ENCODE results near the gene PIAS4.

PIAS4 gene

GRCh38 chr19:4075373-4075772 lies 67.8 kb downstream of the PIAS4 start:
- POLR2A ChIA-PET (ENCODE audit: low non-redundant PET): no interaction called here
- TF ChIP-seq, protein P1, sequence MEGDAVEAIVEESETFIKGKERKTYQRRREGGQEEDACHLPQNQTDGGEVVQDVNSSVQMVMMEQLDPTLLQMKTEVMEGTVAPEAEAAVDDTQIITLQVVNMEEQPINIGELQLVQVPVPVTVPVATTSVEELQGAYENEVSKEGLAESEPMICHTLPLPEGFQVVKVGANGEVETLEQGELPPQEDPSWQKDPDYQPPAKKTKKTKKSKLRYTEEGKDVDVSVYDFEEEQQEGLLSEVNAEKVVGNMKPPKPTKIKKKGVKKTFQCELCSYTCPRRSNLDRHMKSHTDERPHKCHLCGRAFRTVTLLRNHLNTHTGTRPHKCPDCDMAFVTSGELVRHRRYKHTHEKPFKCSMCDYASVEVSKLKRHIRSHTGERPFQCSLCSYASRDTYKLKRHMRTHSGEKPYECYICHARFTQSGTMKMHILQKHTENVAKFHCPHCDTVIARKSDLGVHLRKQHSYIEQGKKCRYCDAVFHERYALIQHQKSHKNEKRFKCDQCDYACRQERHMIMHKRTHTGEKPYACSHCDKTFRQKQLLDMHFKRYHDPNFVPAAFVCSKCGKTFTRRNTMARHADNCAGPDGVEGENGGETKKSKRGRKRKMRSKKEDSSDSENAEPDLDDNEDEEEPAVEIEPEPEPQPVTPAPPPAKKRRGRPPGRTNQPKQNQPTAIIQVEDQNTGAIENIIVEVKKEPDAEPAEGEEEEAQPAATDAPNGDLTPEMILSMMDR (conservative IDR thresholded peaks at IDR 0.05; ENCODE audit: low read depth): no peak
- DNase-seq (ENCODE audit: low spot score): no peak
- CTCF ChIA-PET: no interaction called here
- no peak overlapping the region; the same call in 1 of the 2 replicates for H3K27ac ChIP-seq

DNA sequence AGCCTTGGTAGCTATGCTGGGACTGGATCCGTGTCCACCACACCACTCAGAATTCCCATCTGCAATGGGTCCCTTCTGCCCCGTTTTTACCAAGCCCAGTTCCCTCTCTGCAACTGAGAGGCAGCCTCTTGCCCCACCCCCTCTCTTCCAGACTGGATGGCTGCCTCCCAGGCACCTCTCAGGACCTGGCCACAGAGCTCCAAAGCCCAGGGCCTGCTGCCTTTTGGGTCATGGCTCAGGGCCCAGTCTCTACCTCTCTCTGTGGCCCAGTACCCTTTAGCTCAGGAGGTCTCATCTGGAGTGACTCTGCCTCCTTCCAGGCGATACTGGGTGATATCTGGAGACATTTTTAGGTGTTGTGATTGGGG lies 69.5 kb downstream of the PIAS4 start:
- TF ChIP-seq, protein P1 (conservative IDR thresholded peaks at IDR 0.05; ENCODE audit: low read depth): no peak
- peak overlapping the region; percentile 59 for H3K27ac ChIP-seq
- ChIA-PET POLR2A (ENCODE audit: low non-redundant PET) (no interaction called here), CTCF (interaction anchor here (1.0 kb wide), 1 partner anchor 90 kb away, joined by 6 read pairs; no protein-coding TSS in a partner anchor)
- no peak for DNase-seq (ENCODE audit: low spot score)

DNA sequence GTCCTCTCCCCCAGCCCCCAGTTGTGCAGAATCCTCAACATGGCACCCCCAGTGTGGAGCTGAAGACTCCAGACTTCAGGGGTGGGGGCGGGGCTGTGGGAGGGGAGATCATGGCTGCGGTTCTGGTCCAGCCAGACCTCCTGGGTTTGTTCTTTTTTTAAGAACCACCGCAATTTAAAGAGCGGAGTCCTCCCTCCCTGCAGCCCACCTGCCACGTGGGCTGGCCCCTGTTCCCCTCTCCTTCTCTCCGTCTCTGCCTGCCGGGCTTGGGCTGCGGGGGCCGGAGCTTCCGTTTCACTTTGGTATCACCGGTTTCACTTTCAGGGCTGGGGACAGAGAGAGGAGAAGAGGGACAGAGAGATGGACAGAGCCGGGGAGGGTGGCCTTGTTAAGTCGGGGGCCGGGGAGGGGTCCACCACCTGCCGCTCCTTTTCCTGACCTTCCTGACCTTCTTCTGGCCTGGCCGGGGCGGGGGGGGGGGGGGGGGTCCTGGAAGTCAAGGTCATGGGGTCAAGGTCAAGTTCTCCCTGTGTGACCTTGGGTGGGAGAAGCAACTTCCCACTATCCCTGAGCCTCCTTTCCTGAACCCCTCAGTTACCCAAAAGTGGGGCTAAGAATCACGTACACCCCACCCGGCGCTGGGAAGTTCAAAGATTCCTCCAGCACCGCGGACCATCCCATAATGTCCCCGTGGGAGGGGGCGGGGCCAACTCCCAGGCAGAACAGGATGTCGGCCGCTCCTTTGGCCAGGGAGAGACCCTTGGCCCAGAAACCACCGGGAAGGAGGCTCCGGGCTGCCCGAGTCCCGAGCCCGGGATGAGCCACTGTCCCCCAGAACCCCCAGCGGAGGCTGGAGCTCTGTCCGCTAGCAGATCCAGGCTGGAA lies 70.5 kb downstream of the PIAS4 start:
- no peak for DNase-seq (ENCODE audit: low spot score)
- TF ChIP-seq, protein P1 (conservative IDR thresholded peaks at IDR 0.05; ENCODE audit: low read depth): no peak
- ChIA-PET POLR2A (ENCODE audit: low non-redundant PET) (no interaction called here), CTCF (interaction anchor here (0.6 to 1.0 kb wide), 3 partner anchors 15 to 1405 kb away, joined by 3 to 6 read pairs (median 5); no protein-coding TSS in a partner anchor)
- H3K27ac ChIP-seq: peak overlapping the region; percentile 59

DNA sequence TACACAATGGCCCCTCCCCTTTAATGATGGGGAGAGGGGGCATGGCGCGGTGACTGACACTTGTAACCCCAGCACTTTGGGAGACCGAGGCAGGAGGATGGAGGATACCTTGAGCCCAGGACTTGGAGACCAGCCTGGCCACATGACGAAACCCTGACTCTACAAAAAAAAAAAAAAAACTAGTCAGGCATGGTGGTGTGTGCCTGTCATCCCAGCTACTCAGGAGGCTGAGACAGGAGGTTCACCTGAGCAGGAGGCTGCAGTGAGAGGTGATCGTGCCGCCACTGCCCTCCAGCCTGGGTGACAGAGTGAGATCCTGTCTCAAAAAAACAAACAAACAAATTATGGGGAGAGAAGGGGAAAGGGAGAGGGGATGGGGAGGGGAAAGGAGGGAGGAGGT lies 72.9 kb downstream of the PIAS4 start:
- DNase-seq (ENCODE audit: low spot score): no peak
- ChIA-PET POLR2A (ENCODE audit: low non-redundant PET) (no interaction called here), CTCF (interaction anchor here (1.2 kb wide), 1 partner anchor 60 kb away, joined by 3 read pairs; no protein-coding TSS in a partner anchor)
- TF ChIP-seq, protein P1 (conservative IDR thresholded peaks at IDR 0.05; ENCODE audit: low read depth): no peak
- H3K27ac ChIP-seq: no peak overlapping the region

DNA sequence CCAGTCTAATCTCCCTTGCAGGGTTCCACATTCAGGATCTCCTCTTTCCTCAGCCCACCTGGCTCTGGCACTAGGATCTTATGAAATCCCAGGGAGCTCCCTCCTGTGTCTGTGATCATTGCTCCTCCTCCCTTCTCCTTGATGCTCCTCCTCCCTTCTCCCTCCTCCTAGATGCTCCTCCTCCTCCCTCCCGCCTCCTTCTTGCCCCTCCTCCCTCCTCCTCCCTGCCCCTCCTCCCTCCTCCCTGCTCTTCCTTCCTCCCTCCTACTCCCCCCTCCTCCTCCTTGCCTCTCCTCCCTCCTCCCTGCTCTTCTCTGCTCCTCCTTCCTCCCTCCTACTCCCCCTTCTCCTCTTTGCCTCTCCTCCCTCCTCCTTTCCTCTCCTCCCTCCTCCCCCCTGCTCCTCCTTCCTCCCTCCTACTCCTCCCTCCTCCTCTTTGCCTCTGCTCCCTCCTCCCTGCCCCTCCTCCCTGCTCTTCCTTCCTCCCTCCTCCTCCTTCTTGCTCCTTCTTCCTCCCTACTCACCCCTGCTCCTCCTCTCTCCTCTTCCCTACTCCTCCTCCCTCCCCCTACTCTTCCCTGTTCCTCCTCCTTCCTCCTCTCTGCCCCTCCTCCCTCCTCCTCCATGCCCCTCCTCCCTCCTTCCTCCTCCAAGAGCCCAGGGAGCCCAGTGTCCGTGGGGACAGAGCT lies 74.0 kb downstream of the PIAS4 start:
- CTCF ChIA-PET: interaction anchor here (0.5 kb wide), 1 partner anchor 125 kb away, joined by 3 read pairs; no protein-coding TSS in a partner anchor

GRCh38 chr19:4082172-4082571 lies 74.6 kb downstream of the PIAS4 start:
- TF ChIP-seq, protein P1 (conservative IDR thresholded peaks at IDR 0.05; ENCODE audit: low read depth): no peak
- DNase-seq (ENCODE audit: low spot score): no peak
- H3K27ac ChIP-seq: peak overlapping the region; percentile 5; the same call in 1 of the 2 replicates
- CTCF ChIA-PET: interaction anchor here (0.5 kb wide), 1 partner anchor 125 kb away, joined by 3 read pairs; no protein-coding TSS in a partner anchor
- POLR2A ChIA-PET (ENCODE audit: low non-redundant PET): no interaction called here

More for the DNA sequence above, 74.0 kb downstream of the PIAS4 start:
- TF ChIP-seq, protein P1 (conservative IDR thresholded peaks at IDR 0.05; ENCODE audit: low read depth): no peak
- no peak for DNase-seq (ENCODE audit: low spot score)
- peak overlapping the region; percentile 5; the same call in 1 of the 2 replicates for H3K27ac ChIP-seq
- POLR2A ChIA-PET (ENCODE audit: low non-redundant PET): no interaction called here
